ENCODE data around the gene PIGC.

DNA sequence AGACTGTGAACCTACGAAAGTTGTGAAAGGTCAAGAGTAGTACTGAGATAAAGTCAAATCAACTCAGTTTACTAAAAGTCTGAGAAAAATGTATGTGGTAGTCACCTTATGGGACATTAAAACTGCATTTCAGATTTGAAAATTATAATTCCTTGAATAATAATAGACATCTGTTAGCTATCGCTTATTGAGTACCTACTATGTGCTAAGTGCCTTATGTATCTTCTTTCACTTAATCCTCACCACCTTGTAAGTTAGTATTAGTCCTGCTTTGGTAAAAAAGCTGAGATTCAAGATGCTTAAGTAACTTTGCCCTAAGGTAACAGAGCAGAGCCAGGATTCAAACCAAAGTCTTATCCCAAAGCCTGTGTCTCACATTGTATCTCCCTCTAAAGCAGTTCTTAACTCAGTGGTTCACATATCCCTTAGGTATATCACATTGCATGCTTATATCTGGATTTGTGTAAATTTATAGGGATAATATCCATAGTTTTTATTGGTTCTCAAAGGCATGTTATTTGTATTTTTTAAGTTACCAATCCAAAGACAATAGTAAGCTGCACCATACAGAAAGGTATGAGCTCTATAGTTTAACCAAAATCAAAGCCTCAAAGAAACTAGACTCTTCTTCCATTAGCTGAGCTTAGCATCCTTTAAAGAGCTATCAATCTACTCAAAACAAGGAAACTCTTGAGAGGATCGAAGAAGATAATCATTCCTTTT is 865 bp downstream of the PIGC start:
- TF ChIP-seq POLR2AphosphoS5 (IDR thresholded peaks at IDR 0.05) = no peak
- TF ChIP-seq, protein P1, sequence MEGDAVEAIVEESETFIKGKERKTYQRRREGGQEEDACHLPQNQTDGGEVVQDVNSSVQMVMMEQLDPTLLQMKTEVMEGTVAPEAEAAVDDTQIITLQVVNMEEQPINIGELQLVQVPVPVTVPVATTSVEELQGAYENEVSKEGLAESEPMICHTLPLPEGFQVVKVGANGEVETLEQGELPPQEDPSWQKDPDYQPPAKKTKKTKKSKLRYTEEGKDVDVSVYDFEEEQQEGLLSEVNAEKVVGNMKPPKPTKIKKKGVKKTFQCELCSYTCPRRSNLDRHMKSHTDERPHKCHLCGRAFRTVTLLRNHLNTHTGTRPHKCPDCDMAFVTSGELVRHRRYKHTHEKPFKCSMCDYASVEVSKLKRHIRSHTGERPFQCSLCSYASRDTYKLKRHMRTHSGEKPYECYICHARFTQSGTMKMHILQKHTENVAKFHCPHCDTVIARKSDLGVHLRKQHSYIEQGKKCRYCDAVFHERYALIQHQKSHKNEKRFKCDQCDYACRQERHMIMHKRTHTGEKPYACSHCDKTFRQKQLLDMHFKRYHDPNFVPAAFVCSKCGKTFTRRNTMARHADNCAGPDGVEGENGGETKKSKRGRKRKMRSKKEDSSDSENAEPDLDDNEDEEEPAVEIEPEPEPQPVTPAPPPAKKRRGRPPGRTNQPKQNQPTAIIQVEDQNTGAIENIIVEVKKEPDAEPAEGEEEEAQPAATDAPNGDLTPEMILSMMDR (IDR thresholded peaks at IDR 0.05) = no peak

Measured in stomach (tissue), 4 donors.